HG02588 (cell line): Measurements from ENCODE around the gene GRK2.

Experiments
- ATAC-seq: cut with Tn5 transposase; IDR thresholded peaks from one replicate; pipeline ENCODE4 v1.9.1; 2021; ENCODE audit warnings: mild to moderate bottlenecking, moderate library complexity; ENCODE audit not compliant: unreplicated experiment

GRK2 gene

GRCh38 chr11:67280788-67281551 lies 14.7 kb downstream of the GRK2 start:
- no peak for ATAC-seq

GRCh38 chr11:67281552-67282150 lies 15.4 kb downstream of the GRK2 start:
- ATAC-seq, result no peak

GRCh38 chr11:67282155-67282875 lies 16.0 kb downstream of the GRK2 start:
- no peak for ATAC-seq

GRCh38 chr11:67282876-67283371 lies 16.7 kb downstream of the GRK2 start:
- no peak for ATAC-seq

- no peak for ATAC-seq
Measured at GRCh38 chr11:67283481-67283963, 17.2 kb downstream of the GRK2 start.

- no peak for ATAC-seq
Measured at GRCh38 chr11:67284811-67285540, 18.7 kb downstream of the GRK2 start.

GRCh38 chr11:67285541-67286498 lies 19.5 kb downstream of the GRK2 start:
- no peak for ATAC-seq

- ATAC-seq, result no peak
Measured at GRCh38 chr11:67286621-67287333, 20.5 kb downstream of the GRK2 start.

- ATAC-seq, result no peak
Measured at GRCh38 chr11:67287355-67288197, 21.3 kb downstream of the GRK2 start.

GRCh38 chr11:67288198-67288451 lies 21.9 kb downstream of the GRK2 start:
- ATAC-seq, result no peak

GRCh38 chr11:67288452-67289225 lies 22.4 kb downstream of the GRK2 start:
- ATAC-seq, result peak; percentile 56

GRCh38 chr11:67289226-67289650 lies 23.0 kb downstream of the GRK2 start, which contains the start of gene ANKRD13D:
TSS of gene ANKRD13D (plus strand) at chr11:67289303. CDS start at chr11:67289461, 158 bp downstream.
- no peak for ATAC-seq

- no peak for ATAC-seq
Measured at GRCh38 chr11:67289651-67290479, 23.6 kb downstream of the GRK2 start.

- no peak for ATAC-seq
Measured at GRCh38 chr11:67290801-67291200, 24.5 kb downstream of the GRK2 start.

- no peak for ATAC-seq
Measured at GRCh38 chr11:67291481-67292381, 25.5 kb downstream of the GRK2 start.

- ATAC-seq, result no peak
Measured at GRCh38 chr11:67292671-67293070, 26.4 kb downstream of the GRK2 start.
